ENCODE data around the gene UCN3.

DNA sequence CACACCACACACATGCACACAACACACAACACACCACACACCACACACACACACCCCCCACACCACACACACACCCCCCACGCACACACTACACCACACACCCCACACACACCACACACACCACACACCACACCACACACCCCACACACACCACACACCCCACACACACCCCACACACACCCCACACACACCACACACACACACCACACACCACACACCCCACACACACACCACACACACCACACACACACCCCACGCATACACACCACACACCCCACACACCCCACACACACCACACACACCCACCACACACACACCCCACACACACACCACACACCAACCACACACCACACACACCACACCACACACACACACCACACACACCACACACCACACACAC lies 16.4 kb downstream of the UCN3 start:
- TF ChIP-seq EZH2phosphoT487 (IDR thresholded peaks at IDR 0.05; ENCODE audit: insufficient read depth, low read depth): no peak
- no peak for TF ChIP-seq EZH2 (IDR thresholded peaks at IDR 0.05; ENCODE audit: insufficient read depth, poor library complexity, severe bottlenecking)

Measured in GM23248 (cell line).